MCF 10A (cell line): ENCODE data around the gene TBX10. TPM values are rescaled to one million over a fixed set of nuclear protein-coding genes. Genes with fewer than 3 reads are reported as not detected.
A peak's percentile ranks its signal among the peaks of the same experiment; 100 is the strongest.

ENCODE experiments used
- BruUV-seq: library from RNA; stranded (reverse); fragments of 400-500 nt; replicated peaks from 2 replicates; lab custom pipeline; 2021; lab: Mats Ljungman, UMichigan
- CTCF ChIA-PET: fragments of 300-600 bp; sonication (Branson Sonifier 250); formaldehyde crosslinking; extraction: SDS; loops from one replicate; lab custom pipeline; 2021; ENCODE audit warnings: antibody characterized with exemption, inconsistent platforms; lab: Yijun Ruan, JAX
- POLR2A ChIA-PET: fragments of 300-600, 350-650 bp; sonication (Branson Sonifier 250); formaldehyde crosslinking; extraction: SDS; loops from one replicate; lab custom pipeline; 2020; ENCODE audit warnings: antibody characterized with exemption, inconsistent platforms; lab: Yijun Ruan, JAX
- DNase-seq: peaks from one replicate; pipeline ENCODE4 v3.0.0-alpha.2; 2018; ENCODE audit not compliant: unreplicated experiment
- H3K27ac Mint-ChIP-seq: one replicate; pipeline ENCODE4 v1.8.0; 2022; ENCODE audit warnings: mild to moderate bottlenecking, low read depth, mixed read lengths; ENCODE audit not compliant: unreplicated experiment
- H3K27me3 Mint-ChIP-seq: one replicate; pipeline ENCODE4 v1.8.0; 2022; ENCODE audit warnings: mixed read lengths; ENCODE audit not compliant: insufficient read depth, unreplicated experiment
- H3K36me3 Mint-ChIP-seq: one replicate; pipeline ENCODE4 v1.8.0; 2022; ENCODE audit warnings: mild to moderate bottlenecking, moderate library complexity, mixed read lengths; ENCODE audit not compliant: insufficient read depth, unreplicated experiment
- H3K4me1 Mint-ChIP-seq: one replicate; pipeline ENCODE4 v1.8.0; 2022; ENCODE audit warnings: mixed read lengths; ENCODE audit not compliant: insufficient read depth, unreplicated experiment
- H3K4me3 Mint-ChIP-seq: one replicate; pipeline ENCODE4 v1.8.0; 2022; ENCODE audit warnings: mild to moderate bottlenecking, moderate library complexity, mixed read lengths; ENCODE audit not compliant: unreplicated experiment
- H3K9me3 Mint-ChIP-seq: one replicate; pipeline ENCODE4 v1.8.0; 2022; ENCODE audit warnings: mixed read lengths; ENCODE audit not compliant: unreplicated experiment
- intact Hi-C: fragments of 100-400 bp; cut with micrococcal nuclease; formaldehyde crosslinking; loops from 2 replicates; pipeline ENCODE4 v1.14.1; 2022
- total RNA-seq: library from RNA; stranded (reverse); gene quantifications from 2 replicates; pipeline ENCODE4 v1.2.3, GENCODE V29; 2022
- TF ChIP-seq, protein P1 (sequence below): fragments of 200-600 bp; IDR thresholded peaks from one replicate; pipeline ENCODE4 v1.8.0; 2022; ENCODE audit warnings: antibody characterized with exemption, mild to moderate bottlenecking; ENCODE audit not compliant: unreplicated experiment

TBX10 gene
- total RNA-seq, 1 experiment from 2014 or later, result not detected

DNA sequence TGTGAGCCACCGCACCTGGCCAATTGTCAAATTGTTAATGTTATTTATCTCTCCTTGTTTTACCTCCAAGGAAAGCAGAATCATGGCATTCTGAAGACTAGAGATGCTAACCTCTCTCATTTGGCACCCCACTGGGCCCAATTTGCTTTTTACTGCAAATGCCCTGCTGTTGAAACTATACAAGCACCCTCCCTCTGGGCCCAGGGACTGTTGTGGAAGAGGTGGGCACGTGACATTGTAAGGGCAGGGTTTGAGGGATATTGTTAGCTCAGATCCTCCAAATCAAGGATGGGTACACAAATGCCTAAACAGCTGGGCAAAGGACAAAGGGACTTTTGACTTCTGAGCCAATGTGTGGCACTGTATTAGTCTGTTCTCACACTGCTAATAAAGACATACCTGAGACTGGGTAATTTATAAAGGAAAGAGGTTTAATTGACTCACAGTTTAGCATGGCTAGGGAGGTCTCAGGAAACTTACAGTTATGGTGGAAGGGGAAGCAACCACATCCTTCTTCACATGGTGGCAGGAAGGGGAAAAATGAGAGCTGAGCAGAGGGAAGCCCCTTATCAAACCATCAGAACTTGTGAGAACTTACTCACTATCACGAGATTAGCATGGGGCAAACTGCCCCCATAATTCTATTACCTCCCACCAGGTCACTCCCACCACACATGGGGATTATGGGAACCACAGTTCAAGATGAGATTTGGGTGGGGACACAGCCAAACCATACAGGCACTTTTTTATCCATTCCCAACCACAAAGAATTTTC lies 41.3 kb upstream of the TBX10 start:
- no TSS peak for BruUV-seq
- CTCF ChIA-PET, result interaction anchor here (0.5 to 1.2 kb wide), 2 partner anchors 10 to 12 kb away, joined by 3 read pairs; no protein-coding TSS in a partner anchor
- H3K4me1 Mint-ChIP-seq, result no peaks in the 10 kb centered on the region
- H3K9me3 Mint-ChIP-seq, result peaks cover 8% of the 10 kb centered on the region
- peaks cover 27% of the 10 kb centered on the region for H3K27me3 Mint-ChIP-seq
- POLR2A ChIA-PET, result interaction anchor here (1.3 kb wide), 1 partner anchor 11 kb away, joined by 3 read pairs; no protein-coding TSS in a partner anchor
- no peak overlapping the region for H3K27ac Mint-ChIP-seq
- DNase-seq, result no peak
- intact Hi-C loops, result no loop called here
- no peak overlapping the region for H3K4me3 Mint-ChIP-seq
- TF ChIP-seq, protein P1, sequence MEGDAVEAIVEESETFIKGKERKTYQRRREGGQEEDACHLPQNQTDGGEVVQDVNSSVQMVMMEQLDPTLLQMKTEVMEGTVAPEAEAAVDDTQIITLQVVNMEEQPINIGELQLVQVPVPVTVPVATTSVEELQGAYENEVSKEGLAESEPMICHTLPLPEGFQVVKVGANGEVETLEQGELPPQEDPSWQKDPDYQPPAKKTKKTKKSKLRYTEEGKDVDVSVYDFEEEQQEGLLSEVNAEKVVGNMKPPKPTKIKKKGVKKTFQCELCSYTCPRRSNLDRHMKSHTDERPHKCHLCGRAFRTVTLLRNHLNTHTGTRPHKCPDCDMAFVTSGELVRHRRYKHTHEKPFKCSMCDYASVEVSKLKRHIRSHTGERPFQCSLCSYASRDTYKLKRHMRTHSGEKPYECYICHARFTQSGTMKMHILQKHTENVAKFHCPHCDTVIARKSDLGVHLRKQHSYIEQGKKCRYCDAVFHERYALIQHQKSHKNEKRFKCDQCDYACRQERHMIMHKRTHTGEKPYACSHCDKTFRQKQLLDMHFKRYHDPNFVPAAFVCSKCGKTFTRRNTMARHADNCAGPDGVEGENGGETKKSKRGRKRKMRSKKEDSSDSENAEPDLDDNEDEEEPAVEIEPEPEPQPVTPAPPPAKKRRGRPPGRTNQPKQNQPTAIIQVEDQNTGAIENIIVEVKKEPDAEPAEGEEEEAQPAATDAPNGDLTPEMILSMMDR, result no peak
- no peaks in the 10 kb centered on the region for H3K36me3 Mint-ChIP-seq

DNA sequence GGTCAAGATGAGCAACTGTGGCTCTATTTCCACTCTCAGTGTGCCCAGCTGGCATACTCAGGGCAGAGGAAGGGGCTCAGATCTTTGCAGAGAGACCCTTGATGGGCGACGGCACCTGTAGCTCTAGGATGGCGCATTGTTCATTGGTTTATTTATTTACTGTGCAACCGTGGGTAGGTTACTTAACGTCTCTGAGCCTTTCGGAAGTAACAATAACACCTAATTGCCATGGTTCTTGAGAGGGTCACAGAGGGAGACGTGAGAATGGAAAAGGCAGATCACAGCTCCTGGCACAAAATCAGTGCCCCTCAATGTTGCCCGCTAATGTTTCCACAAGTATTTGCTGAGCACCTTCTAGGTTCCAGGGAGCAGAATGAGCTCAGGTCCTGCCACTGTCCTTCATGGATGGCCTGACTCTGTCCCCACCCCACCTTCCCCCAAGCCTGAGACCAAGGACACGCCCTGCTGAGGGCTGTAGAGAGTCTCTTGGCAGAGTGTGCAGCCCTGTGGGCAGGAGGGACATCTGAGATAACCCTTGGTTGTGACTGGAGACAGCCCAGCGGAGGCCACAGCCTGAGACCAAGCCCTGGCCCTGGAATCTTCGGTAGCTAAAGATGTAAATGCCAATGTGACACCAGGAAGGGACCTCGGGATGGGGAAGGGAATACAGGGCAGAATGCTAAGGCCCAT lies 35.6 kb upstream of the TBX10 start:
- TF ChIP-seq, protein P1, result no peak

DNA sequence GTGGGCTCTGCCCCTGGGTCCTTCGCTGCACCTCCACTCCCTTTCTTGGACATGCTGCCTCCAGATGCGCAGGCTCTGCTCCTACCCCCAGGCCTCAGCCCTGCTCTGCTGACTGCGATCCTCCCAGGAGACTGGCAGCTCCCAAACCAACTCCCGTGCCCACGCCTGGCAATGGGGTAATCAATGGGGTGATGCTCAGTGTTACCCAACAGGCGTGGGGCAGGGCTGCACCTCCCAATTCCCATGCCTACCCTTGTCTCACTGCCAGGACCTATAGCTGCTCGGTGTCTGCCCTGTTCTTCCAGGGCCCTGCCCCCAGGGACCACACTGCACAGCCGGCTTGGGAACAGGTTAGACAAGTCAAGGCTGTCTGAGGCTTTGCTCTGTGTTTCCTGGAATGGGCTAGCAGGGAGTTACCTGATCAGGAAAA lies 34.9 kb upstream of the TBX10 start, which contains the start of gene ALDH3B2:
Gene ALDH3B2 (minus strand): TSS at position 182 of the 430 bp plus-strand sequence. CDS start 7,688 bp downstream, outside the sequence.
- POLR2A ChIA-PET, result no interaction called here
- TF ChIP-seq, protein P1, result no peak
- intact Hi-C loops, result no loop called here
- no peaks in the 10 kb centered on the region for H3K36me3 Mint-ChIP-seq
- no TSS peak for BruUV-seq
- no peaks in the 10 kb centered on the region for H3K4me1 Mint-ChIP-seq
- peaks cover 8% of the 10 kb centered on the region for H3K9me3 Mint-ChIP-seq
- peaks cover 49% of the 10 kb centered on the region for H3K27me3 Mint-ChIP-seq
- CTCF ChIA-PET, result interaction anchor here (0.5 to 1.3 kb wide), 4 partner anchors 12 to 39 kb away, joined by 3 to 5 read pairs (median 4); no protein-coding TSS in a partner anchor
- peak; percentile 30 for DNase-seq
- H3K27ac Mint-ChIP-seq, result no peak within 1 kb of the TSS
- no peak within 1 kb of the TSS for H3K4me3 Mint-ChIP-seq

More for the DNA sequence above, 35.6 kb upstream of the TBX10 start:
- Mint-ChIP-seq H3K4me1 (no peaks in the 10 kb centered on the region), H3K27me3 (peaks cover 49% of the 10 kb centered on the region), H3K4me3 (no peak overlapping the region), H3K9me3 (peaks cover 8% of the 10 kb centered on the region), H3K27ac (no peak overlapping the region), H3K36me3 (no peaks in the 10 kb centered on the region)
- ChIA-PET CTCF (interaction anchor here (0.5 to 1.3 kb wide), 6 partner anchors 8 to 102 kb away, joined by 3 to 6 read pairs (median 4); partner anchors contain the start of gene NUDT8), POLR2A (no interaction called here)
- BruUV-seq, result no TSS peak
- intact Hi-C loops, result no loop called here
- no peak for DNase-seq

DNA sequence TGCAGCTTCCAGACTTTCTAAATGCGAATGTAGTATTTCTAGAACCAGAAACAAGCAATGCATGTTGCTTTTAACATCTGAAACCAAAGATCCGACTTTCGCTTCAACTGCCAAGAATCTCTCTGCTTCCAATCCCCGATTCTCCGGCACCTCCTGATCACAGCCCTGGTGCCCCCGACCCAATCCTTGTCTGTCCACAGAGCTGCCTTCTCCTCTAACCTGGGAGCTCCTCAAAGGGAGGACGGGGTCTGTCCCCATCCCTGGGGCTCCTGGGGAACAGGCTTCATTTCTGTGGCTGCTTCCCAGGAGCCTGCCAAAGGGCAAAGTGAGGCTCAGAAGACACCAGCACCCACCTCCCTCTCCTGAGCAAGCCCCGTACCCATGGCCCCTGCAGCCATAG lies 34.3 kb upstream of the TBX10 start:
- POLR2A ChIA-PET, result interaction anchor here (1.3 kb wide), 1 partner anchor 21 kb away, joined by 3 read pairs; no protein-coding TSS in a partner anchor
- Mint-ChIP-seq H3K27ac (no peak overlapping the region), H3K4me1 (no peaks in the 10 kb centered on the region), H3K27me3 (peaks cover 49% of the 10 kb centered on the region), H3K9me3 (peaks cover 8% of the 10 kb centered on the region), H3K4me3 (no peak overlapping the region), H3K36me3 (no peaks in the 10 kb centered on the region)
- TF ChIP-seq, protein P1, result no peak
- intact Hi-C loops, result no loop called here
- DNase-seq, result no peak
- no TSS peak for BruUV-seq
- CTCF ChIA-PET, result interaction anchor here (0.5 to 1.5 kb wide), 3 partner anchors 10 to 14 kb away, joined by 3 to 5 read pairs (median 4); no protein-coding TSS in a partner anchor
